Mucosa of descending colon (tissue), 3 donors: Measurements from ENCODE around the gene MPDZ. TPM values are rescaled to one million over a fixed set of nuclear protein-coding genes. Genes with fewer than 3 reads are reported as not detected.

Experiments used
- ATAC-seq: fragments of 200-7000 bp; cut with Tn5 transposase; one replicate; pipeline ENCODE4 v1.9.1; 2020; ENCODE audit warnings: mild to moderate bottlenecking, moderate library complexity
- DNase-seq, 3 donors: peaks; one replicate each; pipeline ENCODE4 v3.0.0-alpha.2; 2020
- H3K36me3 ChIP-seq: fragments of 200-600 bp; one replicate; pipeline ENCODE4 v1.8.0; 2021; ENCODE audit warnings: low read depth, mild to moderate bottlenecking
- H3K4me1 ChIP-seq: fragments of 200-600 bp; one replicate; pipeline ENCODE4 v1.8.0; 2021; ENCODE audit warnings: low read depth, mild to moderate bottlenecking
- H3K4me3 ChIP-seq: fragments of 200-600 bp; one replicate; pipeline ENCODE4 v1.8.0; 2021; ENCODE audit warnings: mild to moderate bottlenecking
- H3K9me3 ChIP-seq: fragments of 200-600 bp; one replicate; pipeline ENCODE4 v1.8.0; 2021; ENCODE audit warnings: mild to moderate bottlenecking
- CTCF ChIP-seq: fragments of 200-600 bp; IDR thresholded peaks from one replicate; pipeline ENCODE4 v1.8.0; 2022; ENCODE audit warnings: antibody characterized with exemption, mild to moderate bottlenecking
- intact Hi-C, 2 donors: fragments of 100-400 bp; cut with DNase I in 1 of 2; cut with micrococcal nuclease in 1 of 2; formaldehyde crosslinking; loops; one replicate each; pipeline versions ENCODE4 v1.11.0 to v1.11.1; 2022; cut with DNase I, micrococcal nuclease
- total RNA-seq, 3 donors: library from RNA; stranded (reverse); fragmentation: NEBNext Ultra II Directional in 2 of 3; extraction: Animal tissue kit (Norgen Biotek cat#: 25700) in 2 of 3; gene quantifications; one replicate each; pipeline versions ENCODE4 v1.2.1 to v1.2.4, GENCODE V29; 2021 to 2023
- donor health status: DM: no; HTN: no; CAD: no; lungs with moderate emphysema.
- donor health status: DM: no; HTN: no; CAD: no.
- donor health status: DM: no; HTN: yes; CAD: no.

The MPDZ gene
- total RNA-seq, 3 donors from 2014 or later, result 3.4 to 50.7 (median 4.9) TPM

DNA sequence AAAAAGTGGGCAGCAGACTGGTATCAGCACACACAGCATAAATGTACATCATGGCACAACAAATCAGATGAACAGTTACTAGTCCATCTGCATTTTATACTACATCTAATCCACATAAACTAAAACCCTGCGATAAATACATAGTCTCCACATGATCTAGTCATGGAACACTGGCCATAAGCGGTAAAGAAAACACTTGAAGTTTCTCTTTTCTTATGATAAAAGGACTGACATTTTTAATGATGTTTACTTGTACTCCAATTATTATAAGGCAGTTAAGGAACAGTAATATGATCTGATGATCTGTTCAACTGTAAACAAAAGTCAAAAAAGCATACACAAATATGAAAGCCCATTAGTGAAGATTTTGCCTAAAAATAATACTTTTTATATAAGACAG lies 112.5 kb downstream of the MPDZ start:
- no peak overlapping the region for H3K4me3 ChIP-seq
- intact Hi-C loops, result no loop called here
- no peaks in the 10 kb centered on the region for H3K36me3 ChIP-seq
- DNase-seq, result no peak
- no peaks in the 10 kb centered on the region for H3K9me3 ChIP-seq
- ATAC-seq, result no peak
- H3K4me1 ChIP-seq, result no peaks in the 10 kb centered on the region
- no peak for TF ChIP-seq CTCF

- Histone ChIP-seq H3K4me3 (no peak overlapping the region), H3K4me1 (no peaks in the 10 kb centered on the region), H3K36me3 (no peaks in the 10 kb centered on the region), H3K9me3 (no peaks in the 10 kb centered on the region)
- intact Hi-C loops, result no loop called here
- DNase-seq, result no peak
- ATAC-seq, result no peak
- no peak for TF ChIP-seq CTCF
Observed at GRCh38 chr9:13165956-13166355, 113.5 kb downstream of the MPDZ start.

- no peak for TF ChIP-seq CTCF
- Histone ChIP-seq H3K4me3 (no peak overlapping the region), H3K9me3 (no peaks in the 10 kb centered on the region), H3K4me1 (no peaks in the 10 kb centered on the region), H3K36me3 (no peaks in the 10 kb centered on the region)
- no peak for ATAC-seq
- intact Hi-C loops, result no loop called here
- no peak for DNase-seq
Observed at GRCh38 chr9:13165236-13165945, 114.1 kb downstream of the MPDZ start.

DNA sequence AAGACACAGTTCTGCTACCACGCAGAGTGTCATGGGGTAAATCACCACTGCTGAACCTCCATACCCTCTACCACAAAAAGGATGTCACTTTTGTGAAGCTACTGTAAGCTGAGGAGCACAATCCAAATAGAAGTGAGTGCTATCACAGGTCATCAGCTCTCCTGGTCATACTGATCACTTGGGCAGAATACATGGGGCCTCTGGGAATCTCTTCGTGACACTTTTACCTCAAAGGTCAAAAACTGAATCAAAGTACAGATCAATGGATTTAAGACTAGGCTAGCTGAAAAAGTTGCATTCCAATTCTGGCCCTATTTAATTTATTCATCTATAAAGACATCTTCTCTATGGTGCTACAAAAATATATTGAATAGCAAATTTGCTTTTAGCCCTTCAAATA lies 115.5 kb downstream of the MPDZ start:
- no peaks in the 10 kb centered on the region for H3K9me3 ChIP-seq
- no peak for TF ChIP-seq CTCF
- ATAC-seq (no peak), DNase-seq (no peak)
- H3K4me3 ChIP-seq, result no peak overlapping the region
- intact Hi-C loops, result no loop called here
- H3K4me1 ChIP-seq, result no peaks in the 10 kb centered on the region
- H3K36me3 ChIP-seq, result no peaks in the 10 kb centered on the region

DNA sequence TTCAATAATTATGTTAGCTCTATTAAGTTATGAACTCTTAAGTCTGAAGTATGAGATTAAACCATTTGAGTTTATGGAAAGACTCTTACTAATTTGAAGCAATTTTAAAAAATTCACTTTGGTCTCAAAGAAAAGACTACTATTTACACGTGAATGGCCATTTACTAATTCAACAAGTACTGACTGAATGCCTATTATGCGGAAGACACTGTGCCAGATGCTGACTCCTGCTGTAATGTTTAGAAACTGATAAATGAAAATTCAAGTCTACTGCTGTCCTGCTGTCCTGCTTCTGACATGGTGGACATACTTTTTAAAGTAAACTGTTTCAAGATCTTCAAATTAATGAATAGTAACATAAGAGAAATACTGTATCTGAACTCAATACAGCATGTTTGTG lies 116.2 kb downstream of the MPDZ start:
- ATAC-seq (no peak), DNase-seq (no peak)
- Histone ChIP-seq H3K4me3 (no peak overlapping the region), H3K4me1 (no peaks in the 10 kb centered on the region), H3K9me3 (no peaks in the 10 kb centered on the region), H3K36me3 (no peaks in the 10 kb centered on the region)
- no peak for TF ChIP-seq CTCF
- intact Hi-C loops, result no loop called here

GRCh38 chr9:13160051-13160450 lies 119.4 kb downstream of the MPDZ start:
- H3K4me3 ChIP-seq, result no peak overlapping the region
- no peak for TF ChIP-seq CTCF
- no peaks in the 10 kb centered on the region for H3K4me1 ChIP-seq
- H3K36me3 ChIP-seq, result no peaks in the 10 kb centered on the region
- intact Hi-C loops, result no loop called here
- no peak for ATAC-seq
- DNase-seq, result no peak
- H3K9me3 ChIP-seq, result no peaks in the 10 kb centered on the region
